ENCODE data around the gene BCAS4.
A peak's percentile ranks its signal among the peaks of the same experiment; 100 is the strongest.

BCAS4 gene

DNA sequence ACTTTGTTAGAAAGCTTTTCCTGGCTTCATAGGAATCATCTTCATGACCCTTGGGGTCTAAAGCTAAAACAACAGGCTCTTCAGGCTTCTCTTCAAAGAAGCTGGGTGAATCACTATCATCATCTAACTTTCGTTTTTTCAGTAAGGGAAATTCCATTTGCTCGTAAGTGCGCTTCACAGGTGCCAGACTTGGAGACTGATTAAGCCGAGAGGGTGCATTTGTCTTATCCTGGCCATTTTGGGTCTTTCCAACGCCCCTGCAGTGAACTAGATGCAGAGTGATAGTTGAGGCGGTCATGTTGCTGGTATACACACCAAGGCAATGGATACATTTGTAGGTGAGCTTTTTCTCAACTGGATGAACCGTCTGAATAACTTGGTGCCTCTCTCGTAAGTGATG, 97.5 kb downstream of the BCAS4 start:
- H3K4me1 ChIP-seq (ENCODE audit: control insufficient read depth, insufficient read depth, low read length) = no peaks in the 10 kb centered on the region
- H3K4me3 ChIP-seq (ENCODE audit: low read length) = no peak overlapping the region
- peaks cover 81% of the 10 kb centered on the region for H3K36me3 ChIP-seq (ENCODE audit: control insufficient read depth, insufficient read depth, low read length, severe bottlenecking)
- no peaks in the 10 kb centered on the region for H3K9me3 ChIP-seq (ENCODE audit: control insufficient read depth, low read length)
- no peaks in the 10 kb centered on the region for H3K27me3 ChIP-seq (replicated peaks; ENCODE audit: control insufficient read depth, insufficient read depth, low read length)
- no peak for DNase-seq (ENCODE audit: low read depth)
- H3K9ac ChIP-seq (ENCODE audit: low read length) = no peak overlapping the region

DNA sequence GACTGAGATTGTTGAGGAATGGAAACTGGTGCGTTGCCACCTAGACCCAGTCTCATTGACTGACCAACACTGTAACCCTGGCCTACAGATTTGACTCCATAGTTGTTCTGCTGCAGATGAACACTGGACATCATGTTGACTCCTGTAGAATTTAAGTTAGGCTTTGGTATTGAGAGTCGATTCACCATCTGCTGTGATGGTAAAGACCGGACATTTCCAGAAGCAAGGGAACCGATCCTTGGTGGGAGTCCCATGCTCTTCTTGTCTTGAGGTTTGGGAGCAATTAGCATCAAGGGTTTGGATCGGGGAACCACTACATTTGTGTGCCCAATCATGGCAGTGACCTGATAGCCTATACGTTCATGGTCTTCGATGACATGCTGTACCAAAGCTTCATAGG, 98.8 kb downstream of the BCAS4 start:
- Histone ChIP-seq H3K27me3 (replicated peaks; ENCODE audit: control insufficient read depth, insufficient read depth, low read length) (no peaks in the 10 kb centered on the region), H3K36me3 (ENCODE audit: control insufficient read depth, insufficient read depth, low read length, severe bottlenecking) (peaks cover 82% of the 10 kb centered on the region), H3K4me1 (ENCODE audit: control insufficient read depth, insufficient read depth, low read length) (no peaks in the 10 kb centered on the region), H3K9me3 (ENCODE audit: control insufficient read depth, low read length) (no peaks in the 10 kb centered on the region), H3K9ac (ENCODE audit: low read length) (no peak overlapping the region), H3K4me3 (ENCODE audit: low read length) (no peak overlapping the region)
- DNase-seq (ENCODE audit: low read depth) = no peak

DNA sequence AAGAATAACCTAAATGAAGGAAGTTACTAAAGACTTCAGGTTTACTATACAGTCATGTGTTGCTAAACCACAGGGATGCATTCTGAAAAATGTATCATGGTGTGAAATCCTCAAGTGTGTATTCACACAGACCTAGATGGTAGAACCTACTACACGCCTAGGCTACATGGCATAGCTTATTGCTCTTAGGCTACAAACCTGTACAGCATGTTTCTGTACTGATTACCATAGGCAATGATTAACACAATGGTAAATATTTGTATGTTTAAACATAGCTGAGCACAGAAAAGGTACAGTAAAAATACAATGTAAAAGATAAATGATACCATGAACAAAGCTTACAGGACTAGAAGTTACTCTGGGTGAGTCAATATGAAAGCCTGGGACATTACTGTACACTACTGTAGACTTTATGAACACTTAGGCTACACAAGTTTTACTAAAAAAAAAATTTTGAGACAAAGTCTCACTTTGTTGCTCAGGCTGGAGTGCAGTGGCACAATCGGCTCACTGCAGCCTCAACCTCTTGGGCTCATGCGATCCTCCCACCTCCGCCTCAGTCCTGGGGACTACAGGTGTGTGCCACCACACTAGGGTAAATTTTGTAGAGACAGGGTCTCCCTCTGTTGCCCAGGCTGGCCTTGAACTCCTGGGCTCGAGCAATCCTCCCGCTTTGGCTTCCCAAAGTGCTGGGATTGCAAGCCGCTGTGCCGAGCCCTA, 100.4 kb downstream of the BCAS4 start:
- H3K27me3 ChIP-seq (replicated peaks; ENCODE audit: control insufficient read depth, insufficient read depth, low read length) = no peaks in the 10 kb centered on the region
- H3K9ac ChIP-seq (ENCODE audit: low read length) = no peak overlapping the region
- peaks cover 82% of the 10 kb centered on the region for H3K36me3 ChIP-seq (ENCODE audit: control insufficient read depth, insufficient read depth, low read length, severe bottlenecking)
- DNase-seq (ENCODE audit: low read depth) = no peak
- H3K9me3 ChIP-seq (ENCODE audit: control insufficient read depth, low read length) = no peaks in the 10 kb centered on the region
- H3K4me1 ChIP-seq (ENCODE audit: control insufficient read depth, insufficient read depth, low read length) = no peaks in the 10 kb centered on the region
- no peak overlapping the region for H3K4me3 ChIP-seq (ENCODE audit: low read length)

DNA sequence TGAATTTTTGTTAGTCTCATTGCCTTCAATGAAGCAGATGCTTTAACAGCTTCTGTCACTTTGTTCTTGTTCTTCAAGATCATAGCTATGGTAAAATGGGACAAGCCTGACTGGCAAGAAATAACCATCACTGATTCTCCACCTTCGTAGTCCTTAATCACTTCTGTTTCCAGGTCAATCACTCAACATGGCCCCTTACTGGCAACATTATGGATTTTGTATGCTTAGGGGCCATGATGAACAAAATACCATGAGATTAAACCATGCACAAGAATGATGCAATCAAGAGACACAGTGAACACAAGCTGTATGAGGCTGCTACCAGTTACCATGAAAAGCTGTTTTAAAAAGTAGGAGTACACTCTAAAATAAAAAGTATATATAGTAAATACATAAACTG, 103.6 kb downstream of the BCAS4 start:
- no peaks in the 10 kb centered on the region for H3K4me1 ChIP-seq (ENCODE audit: control insufficient read depth, insufficient read depth, low read length)
- H3K36me3 ChIP-seq (ENCODE audit: control insufficient read depth, insufficient read depth, low read length, severe bottlenecking) = peaks cover 82% of the 10 kb centered on the region
- no peak overlapping the region for H3K9ac ChIP-seq (ENCODE audit: low read length)
- no peak overlapping the region for H3K4me3 ChIP-seq (ENCODE audit: low read length)
- peak; percentile 58 for DNase-seq (ENCODE audit: low read depth)
- no peaks in the 10 kb centered on the region for H3K27me3 ChIP-seq (replicated peaks; ENCODE audit: control insufficient read depth, insufficient read depth, low read length)
- no peaks in the 10 kb centered on the region for H3K9me3 ChIP-seq (ENCODE audit: control insufficient read depth, low read length)

DNA sequence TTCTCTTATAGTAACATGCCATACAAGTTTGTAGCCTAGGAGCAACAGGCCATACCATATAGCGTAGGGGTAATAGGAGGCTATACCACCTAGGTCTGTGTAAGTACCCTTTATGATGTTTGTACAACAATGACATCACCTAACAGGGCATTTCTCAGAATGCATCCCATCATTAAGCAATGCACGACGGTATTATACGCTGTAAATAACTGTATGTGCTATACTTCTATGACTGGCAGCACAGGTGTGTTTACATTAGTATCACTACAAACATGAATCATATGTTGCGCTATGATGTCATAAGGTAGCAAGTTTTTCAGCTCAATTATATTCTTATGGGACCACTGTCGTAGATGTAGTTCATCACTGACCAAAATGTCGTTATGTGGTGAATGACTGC, 105.4 kb downstream of the BCAS4 start:
- Histone ChIP-seq H3K4me1 (ENCODE audit: control insufficient read depth, insufficient read depth, low read length) (no peaks in the 10 kb centered on the region), H3K9ac (ENCODE audit: low read length) (no peak overlapping the region), H3K36me3 (ENCODE audit: control insufficient read depth, insufficient read depth, low read length, severe bottlenecking) (peaks cover 68% of the 10 kb centered on the region), H3K4me3 (ENCODE audit: low read length) (no peak overlapping the region), H3K27me3 (replicated peaks; ENCODE audit: control insufficient read depth, insufficient read depth, low read length) (no peaks in the 10 kb centered on the region), H3K9me3 (ENCODE audit: control insufficient read depth, low read length) (no peaks in the 10 kb centered on the region)
- DNase-seq (ENCODE audit: low read depth) = no peak

DNA sequence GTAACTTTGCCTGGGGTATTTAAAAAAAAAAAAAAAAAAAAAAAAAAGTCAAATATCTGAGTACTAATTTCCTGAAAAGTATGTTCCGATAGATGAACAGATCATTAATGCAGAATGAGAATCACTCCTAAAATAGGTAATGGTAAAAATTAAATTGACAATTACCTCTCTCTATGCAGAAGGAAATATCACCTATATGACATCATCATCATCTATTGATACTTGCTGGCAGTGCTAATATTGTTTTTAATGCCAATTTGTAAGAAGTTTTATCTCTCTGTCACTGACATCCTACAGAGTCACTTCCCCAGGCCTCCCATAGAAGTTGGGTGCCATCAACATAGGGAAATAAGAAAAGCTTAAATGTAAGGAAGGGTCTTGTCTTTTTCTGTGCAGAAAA, 106.4 kb downstream of the BCAS4 start:
- no peak for DNase-seq (ENCODE audit: low read depth)

DNA sequence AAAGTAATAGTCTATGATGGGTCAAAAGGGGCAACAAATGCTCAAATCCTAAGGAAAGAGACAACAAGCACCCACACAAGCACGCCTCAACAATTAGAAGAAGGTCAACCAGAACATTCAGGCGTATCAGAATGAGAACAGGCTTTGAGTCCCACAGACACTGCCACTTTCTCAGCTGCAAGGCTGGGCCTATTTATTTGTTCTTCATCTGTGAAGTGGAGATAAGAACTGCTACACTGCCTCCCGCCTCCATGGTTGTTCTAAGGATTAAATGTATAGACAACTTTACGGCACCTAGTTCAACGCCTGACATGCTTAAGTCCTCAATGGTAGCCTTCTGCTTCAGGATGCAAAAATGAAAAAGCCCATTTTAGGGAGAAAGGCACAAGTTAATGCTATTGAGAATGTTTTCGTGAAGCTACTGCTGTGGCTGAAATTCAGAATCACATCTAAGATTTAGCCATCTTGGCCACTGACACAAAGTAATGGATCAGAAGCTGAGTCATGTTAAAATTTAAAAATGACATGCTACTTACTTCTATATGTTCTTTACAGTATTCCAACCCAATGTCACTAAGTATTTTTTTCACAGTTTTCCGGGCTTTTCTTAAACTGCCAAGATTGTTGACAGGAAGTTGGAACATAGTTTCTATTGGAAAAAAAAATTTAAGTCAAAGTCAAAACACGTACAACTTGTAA, 108.6 kb downstream of the BCAS4 start:
- Histone ChIP-seq H3K36me3 (ENCODE audit: control insufficient read depth, insufficient read depth, low read length, severe bottlenecking) (peaks cover 52% of the 10 kb centered on the region), H3K4me3 (ENCODE audit: low read length) (no peak overlapping the region), H3K9me3 (ENCODE audit: control insufficient read depth, low read length) (no peaks in the 10 kb centered on the region), H3K27me3 (replicated peaks; ENCODE audit: control insufficient read depth, insufficient read depth, low read length) (no peaks in the 10 kb centered on the region), H3K4me1 (ENCODE audit: control insufficient read depth, insufficient read depth, low read length) (no peaks in the 10 kb centered on the region), H3K9ac (ENCODE audit: low read length) (no peak overlapping the region)
- no peak for DNase-seq (ENCODE audit: low read depth)

More for the DNA sequence above, 106.4 kb downstream of the BCAS4 start:
- Histone ChIP-seq H3K36me3 (ENCODE audit: control insufficient read depth, insufficient read depth, low read length, severe bottlenecking) (peaks cover 67% of the 10 kb centered on the region), H3K9me3 (ENCODE audit: control insufficient read depth, low read length) (no peaks in the 10 kb centered on the region), H3K4me1 (ENCODE audit: control insufficient read depth, insufficient read depth, low read length) (no peaks in the 10 kb centered on the region), H3K4me3 (ENCODE audit: low read length) (no peak overlapping the region), H3K9ac (ENCODE audit: low read length) (no peak overlapping the region), H3K27me3 (replicated peaks; ENCODE audit: control insufficient read depth, insufficient read depth, low read length) (no peaks in the 10 kb centered on the region)

DNA sequence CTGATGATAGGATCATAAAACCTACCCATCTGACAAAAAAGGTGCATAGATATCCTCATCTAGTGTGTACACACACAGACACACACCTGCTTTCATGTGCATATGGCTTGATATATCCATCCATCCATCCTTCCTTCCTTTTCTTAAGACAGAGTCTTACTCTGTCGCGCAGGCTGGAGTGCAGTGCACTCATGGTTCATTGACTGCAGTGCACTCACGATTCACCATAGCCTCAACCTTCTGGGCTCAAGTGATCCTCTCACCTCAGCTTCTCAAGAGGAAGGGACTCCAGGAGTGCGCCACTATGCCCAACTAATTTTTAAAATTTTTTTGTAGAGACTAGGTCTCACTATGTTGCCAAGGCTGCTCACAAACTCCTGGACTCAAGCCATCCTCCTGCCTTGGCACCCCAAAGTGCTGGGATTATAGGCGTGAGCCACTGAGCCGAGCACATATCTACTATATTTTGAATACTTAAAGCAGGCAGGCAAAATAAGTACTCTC, 109.3 kb downstream of the BCAS4 start:
- H3K4me1 ChIP-seq (ENCODE audit: control insufficient read depth, insufficient read depth, low read length) = no peaks in the 10 kb centered on the region
- H3K27me3 ChIP-seq (replicated peaks; ENCODE audit: control insufficient read depth, insufficient read depth, low read length) = no peaks in the 10 kb centered on the region
- no peaks in the 10 kb centered on the region for H3K9me3 ChIP-seq (ENCODE audit: control insufficient read depth, low read length)
- no peak overlapping the region for H3K4me3 ChIP-seq (ENCODE audit: low read length)
- DNase-seq (ENCODE audit: low read depth) = no peak
- peaks cover 48% of the 10 kb centered on the region for H3K36me3 ChIP-seq (ENCODE audit: control insufficient read depth, insufficient read depth, low read length, severe bottlenecking)
- H3K9ac ChIP-seq (ENCODE audit: low read length) = no peak overlapping the region

DNA sequence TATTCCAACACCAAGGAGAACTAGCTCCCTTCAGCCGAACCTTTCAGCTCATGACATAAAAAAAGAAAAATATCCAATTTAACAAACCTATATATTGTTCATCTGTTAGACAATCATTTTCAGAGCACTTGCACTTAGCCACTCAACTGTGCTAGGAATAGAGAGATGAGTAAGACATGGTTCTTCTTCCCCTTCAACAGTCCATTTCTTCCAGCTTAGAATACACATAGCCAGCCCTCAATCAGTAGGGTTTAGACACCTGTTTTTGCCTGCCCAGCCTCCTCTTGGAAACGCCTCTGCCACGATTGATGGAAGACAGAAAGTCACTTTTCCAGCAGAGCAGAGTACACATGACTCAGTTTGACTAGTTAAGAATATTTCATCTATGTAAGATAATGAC, 114.6 kb downstream of the BCAS4 start:
- Histone ChIP-seq H3K4me3 (ENCODE audit: low read length) (no peak overlapping the region), H3K4me1 (ENCODE audit: control insufficient read depth, insufficient read depth, low read length) (peaks cover 28% of the 10 kb centered on the region), H3K36me3 (ENCODE audit: control insufficient read depth, insufficient read depth, low read length, severe bottlenecking) (peaks cover 4% of the 10 kb centered on the region), H3K27me3 (replicated peaks; ENCODE audit: control insufficient read depth, insufficient read depth, low read length) (no peaks in the 10 kb centered on the region), H3K9me3 (ENCODE audit: control insufficient read depth, low read length) (no peaks in the 10 kb centered on the region), H3K9ac (ENCODE audit: low read length) (no peak overlapping the region)
- DNase-seq (ENCODE audit: low read depth) = no peak

DNA sequence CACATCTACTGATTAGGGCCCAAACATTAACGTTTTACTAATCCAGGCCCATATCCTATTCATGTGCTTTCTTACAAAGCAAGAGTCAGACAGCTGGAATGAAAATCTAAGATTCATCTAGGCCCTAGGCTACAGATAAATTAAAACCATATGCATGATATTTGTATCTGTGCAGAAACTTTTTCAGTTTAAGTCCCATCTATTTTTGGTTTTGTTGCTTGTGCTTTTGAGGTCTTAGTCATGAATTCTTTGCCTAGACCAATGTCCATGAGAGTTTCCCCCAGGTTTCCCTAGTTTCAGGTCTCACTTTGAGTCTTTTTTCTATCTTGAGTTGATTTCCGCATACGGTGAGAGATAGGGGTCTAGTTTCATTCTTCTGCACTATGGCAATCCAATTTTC, 116.2 kb downstream of the BCAS4 start:
- Histone ChIP-seq H3K4me3 (ENCODE audit: low read length) (no peak overlapping the region), H3K9me3 (ENCODE audit: control insufficient read depth, low read length) (no peaks in the 10 kb centered on the region), H3K27me3 (replicated peaks; ENCODE audit: control insufficient read depth, insufficient read depth, low read length) (no peaks in the 10 kb centered on the region), H3K9ac (ENCODE audit: low read length) (no peak overlapping the region), H3K4me1 (ENCODE audit: control insufficient read depth, insufficient read depth, low read length) (peaks cover 43% of the 10 kb centered on the region), H3K36me3 (ENCODE audit: control insufficient read depth, insufficient read depth, low read length, severe bottlenecking) (peaks cover 4% of the 10 kb centered on the region)
- DNase-seq (ENCODE audit: low read depth) = peak; percentile 93

DNA sequence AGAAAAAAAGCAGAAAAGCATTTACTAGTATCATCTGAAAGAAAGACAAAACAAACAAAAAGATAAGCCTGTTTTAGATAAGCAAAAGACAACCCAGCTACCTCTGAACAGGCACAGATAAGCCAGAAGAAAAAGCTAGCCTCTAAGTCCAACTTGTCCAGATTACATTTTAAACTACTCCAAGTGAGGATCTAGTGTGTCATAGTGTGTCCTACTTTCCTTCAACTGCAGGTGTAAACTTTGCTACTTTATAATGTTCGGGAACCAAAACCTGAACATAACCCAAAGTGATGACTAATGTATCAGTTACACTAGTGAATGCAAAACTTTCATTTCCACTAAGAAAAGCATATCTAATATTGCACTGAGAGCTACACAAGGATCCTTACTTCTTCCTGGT, 116.9 kb downstream of the BCAS4 start:
- Histone ChIP-seq H3K27me3 (replicated peaks; ENCODE audit: control insufficient read depth, insufficient read depth, low read length) (no peaks in the 10 kb centered on the region), H3K9ac (ENCODE audit: low read length) (no peak overlapping the region), H3K9me3 (ENCODE audit: control insufficient read depth, low read length) (no peaks in the 10 kb centered on the region), H3K4me1 (ENCODE audit: control insufficient read depth, insufficient read depth, low read length) (peaks cover 50% of the 10 kb centered on the region), H3K4me3 (ENCODE audit: low read length) (no peak overlapping the region), H3K36me3 (ENCODE audit: control insufficient read depth, insufficient read depth, low read length, severe bottlenecking) (peaks cover 4% of the 10 kb centered on the region)
- no peak for DNase-seq (ENCODE audit: low read depth)

Data from adipocyte (in vitro differentiated cells).